Activated CD8-positive, alpha-beta memory T cell treated with anti-CD3 and anti-CD28 coated beads, Interleukin-2, amount 50 U/mL, for 1 hour (primary cell): ENCODE measurements around the gene TICRR.

Source experiments
- DNase-seq: peaks from one replicate; pipeline ENCODE4 v3.0.0-alpha.2; 2020; ENCODE audit errors: extremely low read depth

The TICRR gene

DNA sequence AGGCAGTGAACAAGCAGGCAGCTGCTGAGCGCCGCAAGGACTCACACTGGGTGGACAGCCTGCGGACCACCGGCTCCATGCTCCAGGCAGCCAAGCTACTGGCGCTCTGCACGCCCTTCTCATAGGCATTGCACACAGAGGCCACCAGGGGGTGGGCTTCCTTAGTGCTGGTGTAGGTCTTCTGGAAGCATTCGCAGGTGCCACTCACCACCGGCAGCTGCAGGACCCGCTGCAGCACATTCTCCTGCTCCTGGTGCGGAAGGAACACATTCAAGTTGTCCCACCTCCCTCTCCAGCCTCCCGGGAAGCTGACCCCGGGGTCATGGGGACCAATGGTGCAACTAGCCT, 97.9 kb downstream of the TICRR start:
- no peak for DNase-seq

- no peak for DNase-seq
These were observed 99.3 kb downstream of the TICRR start for GRCh38 chr15:89674526-89674925.

- DNase-seq: no peak
These were observed 100.3 kb downstream of the TICRR start for GRCh38 chr15:89675606-89676005.

- no peak for DNase-seq
These were observed 102.1 kb downstream of the TICRR start for GRCh38 chr15:89677381-89677780.
